HG02884 (cell line): ENCODE results near the gene NACC1.

Experiments
- ATAC-seq: cut with Tn5 transposase; IDR thresholded peaks from one replicate; pipeline ENCODE4 v1.9.1; 2021; ENCODE audit warnings: mild to moderate bottlenecking, moderate library complexity; ENCODE audit not compliant: unreplicated experiment

Gene NACC1

DNA sequence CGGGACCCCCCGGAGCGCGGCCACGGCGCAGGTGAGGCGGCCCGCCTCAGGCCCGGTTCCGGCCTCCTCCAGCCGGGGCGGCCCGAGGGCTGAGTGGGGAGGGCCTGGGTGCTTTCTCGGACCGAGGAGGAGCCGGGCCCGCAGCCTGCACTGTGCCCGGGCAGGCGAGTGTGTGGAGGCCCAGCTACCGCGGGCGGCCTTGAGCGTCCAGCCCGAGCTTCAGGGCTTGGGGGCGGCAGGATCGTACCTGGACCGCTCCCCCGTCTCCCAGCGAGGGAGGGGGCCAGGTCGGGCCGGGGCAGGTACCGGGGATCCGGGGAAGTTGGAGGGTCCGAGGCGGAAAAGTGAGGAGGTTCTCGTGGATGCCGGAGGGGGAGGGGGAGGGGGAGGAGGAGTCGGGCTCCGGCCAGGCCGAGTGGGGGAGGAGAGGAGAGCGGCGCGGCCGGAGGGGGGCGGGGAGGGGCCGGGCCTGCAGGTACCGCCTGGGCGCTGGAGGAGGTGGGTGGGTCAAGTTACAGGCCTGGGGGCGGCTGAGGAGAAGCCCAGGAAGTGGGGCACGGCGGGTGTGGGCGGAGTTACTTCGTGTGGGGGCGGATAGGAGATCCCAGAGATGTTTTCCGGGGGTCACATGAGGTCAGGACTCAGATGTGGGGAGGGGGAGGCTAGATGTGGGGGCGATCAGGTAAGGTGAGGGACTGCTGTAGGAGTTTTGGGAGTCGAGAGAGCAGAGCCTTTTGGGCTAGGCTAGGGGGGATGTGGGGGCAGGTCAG, 545 bp downstream of the NACC1 start:
- peak; percentile 3 for ATAC-seq

DNA sequence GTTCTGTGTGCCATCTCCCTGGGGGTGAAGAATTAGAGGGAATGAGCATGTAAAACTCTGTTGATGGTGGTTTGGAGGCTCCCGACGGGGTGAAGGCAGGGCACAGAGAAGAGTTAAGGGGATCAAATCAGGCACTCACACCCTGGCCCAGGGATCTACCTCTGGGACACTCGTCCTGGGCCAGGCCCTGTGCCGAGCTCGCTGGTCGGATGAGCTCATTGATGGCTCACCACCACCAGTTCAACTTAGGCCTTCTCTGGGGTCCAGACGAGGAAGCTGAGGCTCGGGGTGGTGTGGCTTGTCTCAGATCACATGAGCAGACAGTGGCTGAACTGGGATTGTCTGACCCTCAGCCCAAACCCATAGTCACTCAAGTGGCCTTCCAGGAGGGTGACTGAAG, 1.6 kb downstream of the NACC1 start:
- no peak for ATAC-seq

DNA sequence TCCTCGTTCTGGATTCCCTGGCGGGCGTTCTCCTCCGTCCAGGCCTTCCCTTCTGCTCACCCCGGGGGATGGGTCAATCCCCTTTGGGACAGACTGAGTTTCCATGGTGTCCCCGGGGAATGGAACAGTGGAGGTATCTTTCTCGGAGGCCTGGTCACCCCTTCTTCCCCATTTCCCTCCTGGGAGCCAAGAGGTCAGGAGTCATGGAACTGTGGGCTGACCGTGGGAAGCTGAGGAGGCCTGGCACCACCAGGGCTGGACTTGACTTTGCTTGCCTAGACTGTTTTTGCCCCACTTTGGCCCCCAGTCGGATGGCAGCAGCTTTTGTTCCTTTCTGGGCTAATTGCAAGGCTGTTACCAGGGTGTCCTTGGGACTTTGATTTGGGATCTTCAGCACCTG, 2.0 kb downstream of the NACC1 start:
- ATAC-seq: no peak

DNA sequence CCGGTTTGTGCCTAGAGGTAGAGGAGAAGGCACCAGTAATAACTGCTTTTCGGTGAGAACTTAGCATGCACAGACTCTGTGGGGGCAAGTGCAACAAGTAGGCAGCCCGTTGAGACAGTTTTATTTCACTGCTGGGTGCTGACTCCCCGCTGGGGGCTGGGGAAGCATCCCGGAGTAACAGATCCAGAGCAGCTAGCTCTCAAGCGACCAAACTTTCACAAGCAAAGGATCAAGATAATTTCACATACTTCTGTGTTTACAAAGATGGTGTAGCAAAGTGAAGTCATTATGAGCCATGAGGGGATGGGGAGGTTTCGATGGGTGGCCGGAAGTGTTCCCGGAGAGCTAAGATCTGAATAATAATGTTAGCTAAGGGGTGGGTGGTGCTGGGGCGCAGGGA, 2.8 kb downstream of the NACC1 start:
- no peak for ATAC-seq

DNA sequence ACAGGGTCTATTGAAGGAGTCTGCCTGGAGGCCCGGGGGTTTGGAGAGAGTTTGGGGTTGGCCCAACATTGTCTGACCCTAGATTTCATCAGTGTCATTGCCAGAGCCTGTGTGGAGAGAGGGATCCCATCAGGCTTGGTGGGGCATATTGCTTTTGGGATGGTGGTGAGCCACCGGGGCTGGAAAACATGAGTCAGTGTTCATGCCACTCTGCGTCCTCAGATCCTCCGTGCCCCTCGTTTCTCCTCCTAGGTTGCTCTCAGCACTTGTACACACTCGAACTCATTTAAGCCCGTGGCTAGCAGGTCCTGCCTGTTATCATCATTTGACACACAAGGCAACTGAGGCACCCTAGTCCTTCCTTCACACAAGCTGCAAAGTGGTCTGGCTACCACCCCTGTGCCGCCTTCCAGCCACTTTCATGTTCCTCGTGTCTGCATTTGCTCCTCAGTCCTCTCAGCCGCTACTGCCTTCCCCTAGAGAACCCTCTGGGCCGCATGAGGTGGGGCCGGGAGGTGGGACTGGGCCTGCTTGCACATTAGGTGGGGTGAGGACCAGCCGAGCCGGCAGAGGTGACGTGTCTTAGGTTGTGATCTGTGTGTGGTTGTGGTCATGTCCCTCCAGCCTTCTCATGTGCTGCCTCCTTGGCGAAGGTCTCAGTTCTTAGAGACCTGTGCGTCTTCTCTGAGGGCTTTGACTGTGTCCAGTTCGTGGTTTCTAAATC, 3.6 kb downstream of the NACC1 start:
- no peak for ATAC-seq

DNA sequence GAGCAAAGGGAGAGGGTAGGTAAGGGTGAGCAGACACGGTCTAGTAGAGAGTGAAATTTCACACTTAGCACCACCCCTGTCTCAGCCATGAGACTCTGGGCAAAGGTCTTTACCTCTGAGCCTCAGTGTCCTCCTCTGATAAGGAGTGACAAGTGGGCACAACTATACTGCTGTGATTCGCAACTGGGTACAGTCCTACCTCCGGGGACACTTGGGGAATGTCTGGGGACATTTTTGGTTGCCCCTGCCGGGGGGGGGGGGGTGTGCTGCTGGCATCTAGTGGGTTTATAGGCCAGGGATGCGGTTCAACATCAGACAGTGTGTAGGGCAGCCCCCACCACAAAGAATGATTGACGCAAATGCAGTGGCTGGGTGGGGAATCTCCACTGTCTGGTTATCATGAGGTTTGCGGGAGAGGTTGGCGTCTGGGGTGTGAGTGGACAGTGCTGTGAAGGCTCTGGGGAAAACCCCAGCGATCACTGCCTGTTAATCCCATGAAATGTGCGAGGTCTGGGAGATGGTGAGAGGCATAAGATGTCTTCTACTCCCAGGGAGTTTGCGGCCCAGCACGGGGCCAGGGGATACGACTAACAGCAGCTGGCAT, 4.3 kb downstream of the NACC1 start:
- ATAC-seq: no peak

DNA sequence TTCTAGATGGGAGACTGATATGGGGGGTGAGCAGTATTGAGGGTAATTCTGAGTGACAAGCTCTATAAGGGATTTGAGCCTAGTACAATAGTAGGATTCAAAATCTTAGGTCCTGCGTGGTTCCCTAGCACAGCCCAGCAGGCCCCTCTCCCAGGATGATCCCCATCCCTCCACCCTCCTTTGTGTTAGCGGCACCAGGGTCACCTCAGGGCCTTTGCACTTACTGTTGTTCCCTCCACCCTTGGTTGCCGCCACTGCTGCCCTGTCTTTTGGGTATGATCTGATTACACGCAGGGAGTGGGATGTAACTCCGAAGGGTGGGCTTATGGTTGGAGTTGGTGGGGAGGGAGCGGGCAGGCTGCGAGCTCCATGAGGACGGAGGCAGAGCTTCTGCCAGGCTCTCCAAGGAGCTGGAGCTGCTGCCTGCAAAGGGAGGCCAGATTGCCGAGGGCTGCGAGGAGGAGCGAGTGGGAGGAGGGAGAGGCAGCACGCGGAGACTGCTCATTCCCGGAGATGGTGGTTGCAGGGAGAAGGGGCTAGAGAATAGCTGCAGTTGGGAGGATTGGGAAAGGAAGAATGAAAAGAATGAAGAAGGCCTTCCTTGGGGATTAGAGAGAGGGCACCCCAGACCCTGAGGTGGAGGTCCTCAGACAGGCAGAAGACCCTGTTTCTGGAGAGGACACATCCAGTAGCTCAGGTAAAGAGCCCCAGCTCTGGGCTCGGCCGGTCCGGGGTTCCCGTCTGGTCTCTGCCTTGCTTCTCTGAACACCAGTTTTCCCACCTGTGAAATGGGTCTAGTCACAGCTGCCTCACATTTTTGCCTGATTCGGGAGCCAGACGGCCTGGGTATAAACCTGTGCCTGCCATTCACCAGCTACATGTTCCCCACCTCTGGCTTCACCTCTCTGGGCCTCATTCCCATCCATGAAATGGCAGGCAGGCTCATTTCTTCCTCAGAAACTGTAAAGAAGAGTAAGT, 5.2 kb downstream of the NACC1 start:
- no peak for ATAC-seq

DNA sequence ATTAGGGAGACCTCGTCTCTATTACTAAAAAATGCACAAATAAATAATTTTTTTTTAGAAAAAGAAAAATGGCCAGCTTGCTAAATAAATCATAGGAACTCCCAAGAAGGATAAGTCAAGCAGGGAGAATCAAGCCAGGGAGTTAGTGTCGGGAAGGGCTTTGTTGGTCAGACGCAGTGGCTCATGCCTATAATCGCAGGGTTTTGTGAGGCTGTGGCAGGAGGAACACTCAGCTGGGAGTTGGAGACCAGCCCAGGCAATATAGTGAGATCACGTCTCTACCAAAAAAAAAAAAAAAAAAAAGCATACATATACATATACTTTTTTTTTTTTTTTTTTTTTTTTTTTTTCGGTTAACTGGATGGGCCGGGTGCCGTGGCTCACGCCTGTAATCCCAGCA, 9.0 kb downstream of the NACC1 start:
- ATAC-seq: no peak

DNA sequence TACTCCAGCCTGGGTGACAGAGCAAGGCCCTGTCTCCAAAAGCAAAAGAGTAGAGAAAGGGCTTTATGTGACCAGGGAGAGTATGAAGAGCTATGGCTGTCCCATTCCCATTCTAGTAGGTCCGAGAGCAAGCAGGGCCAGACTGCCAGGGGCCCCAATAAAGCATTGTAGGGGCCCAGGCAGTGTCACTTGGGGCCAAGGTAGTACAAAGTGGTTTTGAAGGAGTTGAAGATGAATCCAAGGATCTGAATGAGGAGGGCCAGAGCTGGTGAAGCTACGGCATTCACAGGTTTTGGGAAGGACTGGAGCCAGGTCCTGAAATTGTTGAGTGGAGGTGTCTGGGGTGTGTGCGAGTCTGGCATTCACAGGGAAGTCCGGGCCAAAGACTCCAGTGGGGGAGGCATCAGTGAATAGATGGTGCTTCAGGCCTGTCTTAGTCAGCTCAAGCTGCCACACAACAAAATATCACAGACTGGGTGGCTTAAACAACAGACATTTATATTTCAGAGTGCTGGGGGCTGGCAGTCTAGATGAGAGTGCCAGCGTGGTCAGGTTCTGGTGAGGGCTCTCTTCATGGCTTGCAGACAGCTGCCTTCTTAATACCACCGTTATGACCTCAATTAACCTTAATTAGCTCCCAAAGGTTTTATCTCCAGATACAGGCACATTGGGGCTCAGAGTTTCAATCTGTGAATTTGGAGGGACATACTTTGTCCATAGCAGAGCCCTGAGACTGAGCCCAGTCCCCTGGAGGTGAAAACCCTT, 9.9 kb downstream of the NACC1 start:
- no peak for ATAC-seq

DNA sequence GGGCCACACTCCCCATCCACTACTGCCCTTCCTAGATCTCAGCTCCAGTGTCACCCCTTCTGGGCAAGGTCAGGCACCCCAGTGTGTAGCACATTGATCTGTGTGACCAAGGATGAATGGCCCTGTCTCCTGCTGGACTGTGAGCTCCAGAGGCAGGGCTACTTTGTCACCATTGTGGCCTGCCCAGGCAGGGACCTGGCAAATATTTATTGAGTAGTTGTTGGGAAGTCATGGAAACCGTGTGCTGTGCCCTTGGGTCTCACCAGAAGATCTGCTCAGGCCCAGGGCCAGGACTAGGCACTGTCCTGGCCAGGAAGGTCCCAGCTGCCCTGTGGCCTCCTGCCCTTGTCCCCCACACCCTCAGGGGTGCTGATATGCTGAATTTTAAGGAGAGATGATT, 10.5 kb downstream of the NACC1 start:
- no peak for ATAC-seq

DNA sequence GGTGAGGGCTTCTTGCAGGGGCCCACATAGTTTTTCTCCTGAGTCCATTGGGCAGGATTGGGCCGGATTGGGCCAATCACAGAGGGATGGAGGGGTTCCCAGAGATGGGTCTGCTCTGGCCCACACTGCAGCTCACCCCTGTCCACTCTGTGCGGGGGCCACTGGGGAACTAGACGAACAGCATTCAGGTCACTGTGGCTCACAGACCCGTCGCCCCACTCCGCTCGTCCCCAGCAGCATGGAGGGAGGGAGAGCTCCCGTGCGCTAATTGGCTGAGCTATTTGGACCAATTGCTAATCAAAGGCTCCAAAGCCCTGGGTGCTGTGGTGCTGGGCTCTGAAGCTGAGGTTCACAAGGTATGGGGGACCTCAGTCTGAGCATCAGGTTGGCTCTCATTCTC, 11.3 kb downstream of the NACC1 start:
- no peak for ATAC-seq

DNA sequence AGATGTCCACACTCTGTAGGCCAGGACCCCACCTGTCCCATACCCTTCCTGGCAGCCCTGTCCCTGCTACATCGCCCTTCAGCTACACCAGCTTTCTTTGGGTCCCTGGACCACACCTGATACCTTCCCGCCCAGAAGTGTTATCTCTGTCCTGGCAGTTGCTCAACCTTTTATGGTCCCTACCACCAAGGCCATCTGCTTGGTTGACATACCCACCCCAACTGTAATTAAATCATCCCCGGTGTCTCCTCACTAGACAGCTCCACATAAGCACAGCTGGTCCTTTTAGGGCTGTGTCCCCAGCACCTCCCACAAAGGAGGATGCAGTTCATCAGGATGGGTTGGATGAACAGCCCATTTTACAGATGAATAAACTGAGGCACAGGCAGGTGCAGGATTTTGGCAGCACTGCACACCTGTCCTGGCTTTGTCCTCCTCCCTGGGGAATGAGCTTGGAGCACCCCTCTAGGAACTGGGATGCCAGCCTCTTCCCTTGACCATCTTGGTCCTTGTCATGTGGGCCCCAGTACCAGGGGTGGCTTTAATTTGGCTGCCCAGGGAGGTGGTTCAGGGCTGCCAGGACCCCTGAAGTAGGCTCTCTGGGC, 12.9 kb downstream of the NACC1 start:
- no peak for ATAC-seq

DNA sequence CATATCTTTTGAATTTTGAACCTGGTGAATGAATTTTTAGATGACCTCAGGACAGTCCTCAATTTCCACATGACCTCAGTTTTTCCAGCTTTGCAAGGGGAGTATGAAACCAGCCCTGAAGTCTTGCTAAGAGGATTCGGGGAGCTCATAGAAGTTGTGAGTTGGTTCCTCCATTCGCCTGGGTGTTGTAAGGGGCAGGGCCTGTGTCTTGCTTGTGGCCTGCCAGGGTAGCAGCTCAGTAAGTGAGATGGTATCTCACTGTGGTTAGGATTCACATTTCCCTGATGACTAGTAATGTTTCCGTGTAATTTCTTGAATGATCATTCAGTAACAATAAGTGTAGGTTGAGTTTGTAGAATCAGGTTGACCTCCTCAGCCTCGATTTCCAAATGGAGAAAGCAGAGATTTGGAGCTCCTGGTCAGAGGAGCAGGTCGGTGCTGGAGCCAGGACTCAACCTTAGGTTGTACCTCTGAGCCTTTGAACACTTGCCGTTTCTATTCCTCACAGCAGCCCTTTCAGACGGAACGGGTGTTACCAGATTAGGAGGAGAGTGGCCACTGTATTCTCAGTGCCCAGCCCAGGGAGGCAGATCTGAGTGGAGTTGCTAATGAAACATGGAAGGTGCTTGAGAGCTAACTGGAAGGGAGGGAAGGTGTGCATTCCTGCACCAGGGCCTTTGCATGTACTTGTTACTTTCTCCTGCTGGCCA, 14.6 kb downstream of the NACC1 start:
- no peak for ATAC-seq

DNA sequence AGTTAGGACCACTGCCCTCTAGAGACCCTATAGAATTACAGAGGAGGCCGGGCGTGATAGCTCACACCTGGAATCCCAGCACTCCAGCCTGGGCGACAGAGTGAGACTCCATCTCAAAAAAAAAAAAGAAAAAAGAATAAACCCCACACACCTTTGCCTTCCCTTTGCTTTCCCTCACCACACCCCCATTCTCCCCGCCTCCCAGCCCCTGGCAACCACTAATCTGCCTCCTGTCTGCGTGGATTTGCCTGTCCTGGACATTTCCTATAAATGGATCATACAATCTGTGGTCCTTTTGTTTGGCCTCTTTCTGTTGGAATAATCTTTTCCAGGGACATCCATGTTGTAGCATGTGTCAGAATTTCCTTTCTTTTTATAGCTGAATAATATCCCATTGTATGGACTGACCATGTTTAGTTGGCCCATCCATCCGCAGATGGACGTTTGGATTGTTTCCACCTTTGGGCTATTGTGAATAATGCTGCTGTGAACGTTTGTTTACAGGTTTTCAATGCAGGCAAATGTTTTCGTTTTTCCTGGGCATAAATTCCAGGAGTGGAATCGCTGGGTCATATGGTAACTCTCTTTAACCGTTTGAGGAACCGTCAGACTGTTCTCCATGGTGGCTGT, 15.3 kb downstream of the NACC1 start:
- no peak for ATAC-seq

DNA sequence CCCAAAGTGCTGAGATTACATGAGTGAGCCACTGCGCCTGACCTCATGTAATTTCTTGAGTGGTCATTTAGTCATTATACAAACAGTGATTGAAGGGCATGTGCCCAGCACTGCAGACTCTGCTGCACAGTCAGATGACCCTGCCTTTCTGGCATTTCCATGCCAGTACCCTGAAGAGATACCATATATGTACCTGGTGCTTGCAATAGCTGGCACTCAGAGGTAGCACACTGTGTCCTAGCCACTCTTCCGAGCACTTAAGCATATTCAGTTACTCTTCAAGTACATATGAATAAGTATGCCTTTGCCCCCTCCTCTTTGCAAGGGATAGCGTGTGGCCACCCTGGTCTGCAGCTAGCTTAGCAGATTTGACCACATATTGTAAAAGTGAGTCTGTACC, 16.6 kb downstream of the NACC1 start:
- no peak for ATAC-seq

DNA sequence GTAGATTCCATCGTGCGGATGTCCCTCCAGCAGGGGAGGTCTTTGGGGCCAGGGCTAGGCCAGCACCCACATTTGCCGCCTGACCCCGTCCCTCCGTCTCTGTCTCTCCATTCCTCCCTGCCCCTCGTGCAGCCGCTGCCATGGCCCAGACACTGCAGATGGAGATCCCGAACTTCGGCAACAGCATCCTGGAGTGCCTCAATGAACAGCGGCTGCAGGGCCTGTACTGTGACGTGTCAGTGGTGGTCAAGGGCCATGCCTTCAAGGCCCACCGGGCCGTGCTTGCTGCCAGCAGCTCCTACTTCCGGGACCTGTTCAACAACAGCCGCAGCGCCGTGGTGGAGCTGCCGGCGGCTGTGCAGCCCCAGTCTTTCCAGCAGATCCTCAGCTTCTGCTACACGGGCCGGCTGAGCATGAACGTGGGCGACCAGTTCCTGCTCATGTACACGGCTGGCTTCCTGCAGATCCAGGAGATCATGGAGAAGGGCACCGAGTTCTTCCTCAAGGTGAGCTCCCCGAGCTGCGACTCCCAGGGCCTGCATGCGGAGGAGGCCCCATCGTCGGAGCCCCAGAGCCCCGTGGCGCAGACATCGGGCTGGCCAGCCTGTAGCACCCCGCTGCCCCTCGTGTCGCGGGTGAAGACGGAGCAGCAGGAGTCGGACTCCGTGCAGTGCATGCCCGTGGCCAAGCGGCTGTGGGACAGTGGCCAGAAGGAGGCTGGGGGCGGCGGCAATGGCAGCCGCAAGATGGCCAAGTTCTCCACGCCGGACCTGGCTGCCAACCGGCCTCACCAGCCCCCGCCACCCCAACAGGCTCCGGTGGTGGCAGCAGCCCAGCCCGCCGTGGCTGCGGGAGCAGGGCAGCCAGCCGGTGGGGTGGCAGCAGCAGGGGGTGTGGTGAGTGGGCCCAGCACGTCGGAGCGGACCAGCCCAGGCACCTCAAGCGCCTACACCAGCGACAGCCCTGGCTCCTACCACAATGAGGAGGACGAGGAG, 17.3 kb downstream of the NACC1 start:
- ATAC-seq: no peak

DNA sequence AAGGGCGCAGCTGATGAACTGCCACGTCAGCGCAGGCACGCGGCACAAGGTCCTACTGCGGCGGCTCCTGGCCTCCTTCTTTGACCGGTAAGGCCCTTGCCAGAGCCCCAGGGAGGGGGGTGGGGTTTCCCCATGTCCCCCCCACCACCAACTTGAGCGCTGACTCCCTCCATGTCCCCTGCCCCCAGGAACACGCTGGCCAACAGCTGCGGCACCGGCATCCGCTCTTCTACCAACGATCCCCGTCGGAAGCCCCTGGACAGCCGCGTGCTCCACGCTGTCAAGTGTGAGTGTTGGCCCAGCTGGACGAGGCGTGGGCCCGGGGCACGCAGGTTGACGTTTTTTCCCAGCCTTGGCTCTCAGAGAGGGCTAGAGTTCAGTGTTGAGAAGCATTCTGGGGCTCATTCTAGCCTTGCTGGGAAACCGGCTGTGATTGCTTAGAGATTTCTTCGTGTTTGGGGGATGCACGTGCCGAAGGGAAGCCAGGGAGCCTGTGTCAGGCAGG, 19.3 kb downstream of the NACC1 start:
- ATAC-seq: no peak
